ENCODE data around the gene KCTD21.

DNA sequence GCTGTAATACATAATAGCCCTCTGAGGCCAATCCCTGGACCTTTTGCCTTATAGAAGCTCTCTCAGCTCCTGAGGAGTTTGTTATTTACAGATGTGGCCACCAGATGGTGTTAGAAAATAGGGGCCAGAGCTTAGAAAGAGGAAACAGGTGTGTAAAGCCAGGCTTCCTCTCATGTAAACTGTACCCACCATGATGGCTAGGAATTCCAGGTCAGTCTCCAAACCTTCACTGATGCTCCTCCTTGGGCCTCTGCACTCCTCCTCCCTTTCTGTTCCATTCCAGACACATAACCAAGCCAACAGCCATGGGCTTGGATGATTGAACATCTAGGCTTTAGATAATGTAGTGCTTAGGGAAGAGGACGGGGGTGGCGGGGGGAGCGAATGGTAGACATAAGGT is 40.0 kb upstream of the KCTD21 start:
- TF ChIP-seq POLR2AphosphoS5 (IDR thresholded peaks at IDR 0.05; ENCODE audit: borderline replicate concordance, low read depth, low read length) (no peak), EZH2 (IDR thresholded peaks at IDR 0.05) (no peak)
